Sigmoid colon (tissue), 4 donors: ENCODE results near the gene CD84.

Experiments used
- POLR2AphosphoS5 ChIP-seq, 4 donors: sonication (generic); formaldehyde crosslinking; IDR thresholded peaks; one replicate each; pipeline ENCODE4 v1.6.1; 2017; ENCODE audit warnings: antibody characterized with exemption in 4 of 4
- TF ChIP-seq, protein P1 (sequence below), 4 experiments: fragments of 450-650 bp in 3 of 4; fragments of 200-600 bp in 1 of 4; IDR thresholded peaks; one replicate each; pipeline ENCODE4 v1.5.1; 2016 to 2019; ENCODE audit warnings: antibody characterized with exemption in 4 of 4, mild to moderate bottlenecking in 3 of 4, moderate library complexity in 2 of 4

GRCh38 chr1:160618327-160618726 lies 39.0 kb upstream of the CD84 start:
- TF ChIP-seq, protein P1, sequence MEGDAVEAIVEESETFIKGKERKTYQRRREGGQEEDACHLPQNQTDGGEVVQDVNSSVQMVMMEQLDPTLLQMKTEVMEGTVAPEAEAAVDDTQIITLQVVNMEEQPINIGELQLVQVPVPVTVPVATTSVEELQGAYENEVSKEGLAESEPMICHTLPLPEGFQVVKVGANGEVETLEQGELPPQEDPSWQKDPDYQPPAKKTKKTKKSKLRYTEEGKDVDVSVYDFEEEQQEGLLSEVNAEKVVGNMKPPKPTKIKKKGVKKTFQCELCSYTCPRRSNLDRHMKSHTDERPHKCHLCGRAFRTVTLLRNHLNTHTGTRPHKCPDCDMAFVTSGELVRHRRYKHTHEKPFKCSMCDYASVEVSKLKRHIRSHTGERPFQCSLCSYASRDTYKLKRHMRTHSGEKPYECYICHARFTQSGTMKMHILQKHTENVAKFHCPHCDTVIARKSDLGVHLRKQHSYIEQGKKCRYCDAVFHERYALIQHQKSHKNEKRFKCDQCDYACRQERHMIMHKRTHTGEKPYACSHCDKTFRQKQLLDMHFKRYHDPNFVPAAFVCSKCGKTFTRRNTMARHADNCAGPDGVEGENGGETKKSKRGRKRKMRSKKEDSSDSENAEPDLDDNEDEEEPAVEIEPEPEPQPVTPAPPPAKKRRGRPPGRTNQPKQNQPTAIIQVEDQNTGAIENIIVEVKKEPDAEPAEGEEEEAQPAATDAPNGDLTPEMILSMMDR (IDR thresholded peaks at IDR 0.05) = no peak
- no peak for TF ChIP-seq POLR2AphosphoS5 (IDR thresholded peaks at IDR 0.05)
